IPS-20b (cell line): ENCODE measurements around the gene ARFGAP3.
"Not testable (repeated sequence)": the region's sequence is repeated elsewhere in the genome, so short reads cannot be mapped to it uniquely, and the experiment has no call there.

Source experiments
- H3K27ac ChIP-seq: one replicate; pipeline ENCODE4 v1.5.1; 2013; ENCODE audit warnings: low read length
- H3K27me3 ChIP-seq: 2 replicates; pipeline ENCODE4 v1.6.1; 2013; ENCODE audit warnings: mild to moderate bottlenecking, low read length, inconsistent platforms; ENCODE audit not compliant: insufficient read depth
- H3K36me3 ChIP-seq: 2 replicates; pipeline ENCODE4 v1.6.1; 2013; ENCODE audit warnings: low read depth, mild to moderate bottlenecking, inconsistent platforms, low read length, moderate library complexity; ENCODE audit not compliant: insufficient read depth
- H3K4me1 ChIP-seq: 2 replicates; pipeline ENCODE4 v1.6.1; 2013; ENCODE audit warnings: mild to moderate bottlenecking, control low read depth, inconsistent platforms, low read length, moderate library complexity; ENCODE audit not compliant: insufficient read depth
- H3K4me3 ChIP-seq: 2 replicates; pipeline ENCODE4 v1.5.1; 2013; ENCODE audit warnings: mild to moderate bottlenecking, low read length, inconsistent platforms
- H3K9ac ChIP-seq: 2 replicates; pipeline ENCODE4 v1.6.1; 2013; ENCODE audit warnings: low read depth, mild to moderate bottlenecking, inconsistent platforms, low read length, moderate library complexity
- H3K9me3 ChIP-seq: 2 replicates; pipeline ENCODE4 v1.6.1; 2013; ENCODE audit warnings: mild to moderate bottlenecking, low read depth, low read length, inconsistent platforms; ENCODE audit not compliant: insufficient read depth

Gene ARFGAP3

DNA sequence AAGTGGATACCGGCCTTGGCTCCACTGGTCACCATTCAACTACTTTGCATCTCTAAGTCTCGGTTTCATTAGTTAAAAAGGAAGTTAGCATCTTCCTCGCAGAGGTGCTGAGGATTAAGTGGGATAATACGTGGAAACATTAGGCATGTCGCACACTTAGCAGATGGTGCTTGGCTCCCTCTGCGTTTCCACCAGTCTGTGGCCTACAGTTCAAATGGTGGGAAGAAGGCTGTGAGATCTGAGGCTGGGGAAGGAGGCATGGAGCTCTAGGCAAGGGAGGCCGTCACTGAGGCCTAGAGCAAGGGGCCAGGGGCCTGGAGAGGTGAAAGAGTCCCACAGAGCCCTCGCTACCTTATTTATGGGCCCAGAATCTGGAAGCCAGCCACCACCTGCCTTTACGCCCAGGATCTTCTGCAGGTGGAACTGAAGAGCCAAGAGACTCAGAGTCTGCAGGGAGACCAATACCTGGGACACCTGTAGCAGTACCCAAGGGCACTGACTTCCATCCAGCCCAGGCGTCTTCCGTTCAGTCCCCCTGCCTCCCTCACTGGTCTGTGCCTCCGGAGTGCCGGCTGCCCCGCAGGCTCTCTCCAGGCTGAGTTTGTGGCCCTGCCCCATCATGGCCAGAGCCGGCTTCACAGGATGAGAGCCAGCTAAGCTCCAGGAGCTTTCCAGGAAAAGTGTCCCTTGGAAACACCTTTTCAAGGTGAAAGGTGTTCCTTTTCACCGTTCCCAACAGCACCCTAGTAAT, 70.3 kb downstream of the ARFGAP3 start:
- Histone ChIP-seq H3K36me3 (no peaks in the 10 kb centered on the region), H3K27me3 (no peaks in the 10 kb centered on the region), H3K9ac (no peak overlapping the region), H3K27ac (no peak overlapping the region), H3K9me3 (no peaks in the 10 kb centered on the region), H3K4me3 (no peak overlapping the region), H3K4me1 (no peaks in the 10 kb centered on the region)

DNA sequence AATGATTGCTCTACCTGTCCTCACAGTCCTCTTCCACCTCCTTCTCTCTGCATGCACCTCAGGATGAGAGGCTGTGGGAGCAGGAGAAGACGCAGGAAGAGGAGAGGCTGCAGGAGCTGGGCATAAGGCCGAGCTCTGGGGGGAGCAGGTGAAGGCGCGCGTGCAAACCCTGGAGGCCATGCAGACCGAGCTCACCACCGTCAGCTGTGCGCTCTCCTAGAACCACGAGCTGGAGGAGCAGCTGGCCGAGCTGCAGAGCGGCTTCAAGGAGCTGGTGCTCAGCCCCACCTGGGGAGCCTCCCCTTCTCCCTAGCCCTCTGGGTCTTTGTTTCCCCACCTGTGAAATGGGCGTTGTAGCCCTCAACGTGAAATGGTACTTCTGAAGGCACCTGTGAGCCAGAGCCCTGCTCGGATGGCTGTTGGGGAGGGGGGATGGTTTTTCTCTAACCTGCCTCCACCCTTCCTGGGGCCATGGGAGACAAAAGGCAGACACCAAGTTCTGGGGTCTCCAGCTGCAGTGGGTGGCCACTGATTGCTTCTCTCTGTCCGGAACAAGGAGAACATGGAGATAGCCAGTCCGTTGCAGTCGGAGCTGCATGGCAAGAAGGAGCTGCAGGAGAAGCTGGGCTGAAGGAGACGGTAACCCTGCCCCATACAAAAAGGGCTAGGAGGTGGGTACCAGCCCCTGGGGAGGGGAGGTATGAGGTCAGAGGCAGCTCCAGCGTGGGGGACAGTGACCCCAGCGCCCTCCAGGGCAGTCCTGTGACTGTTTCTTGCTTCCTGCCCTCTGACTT, 71.2 kb downstream of the ARFGAP3 start:
- H3K27ac ChIP-seq: no peak overlapping the region
- H3K27me3 ChIP-seq: no peaks in the 10 kb centered on the region
- H3K4me1 ChIP-seq: no peaks in the 10 kb centered on the region
- H3K36me3 ChIP-seq: no peaks in the 10 kb centered on the region
- no peaks in the 10 kb centered on the region for H3K9me3 ChIP-seq
- no peak overlapping the region for H3K9ac ChIP-seq
- H3K4me3 ChIP-seq: no peak overlapping the region

- H3K36me3 ChIP-seq, H3K4me3 ChIP-seq, H3K27ac ChIP-seq, H3K9ac ChIP-seq, H3K4me1 ChIP-seq, H3K27me3 ChIP-seq, H3K9me3 ChIP-seq: not testable (repeated sequence)
These were observed 74.8 kb downstream of the ARFGAP3 start for GRCh38 chr22:42782306-42782705.

GRCh38 chr22:42780070-42780540, 77.0 kb downstream of the ARFGAP3 start:
- no peaks in the 10 kb centered on the region for H3K4me1 ChIP-seq
- no peaks in the 10 kb centered on the region for H3K27me3 ChIP-seq
- no peaks in the 10 kb centered on the region for H3K9me3 ChIP-seq
- no peak overlapping the region for H3K4me3 ChIP-seq
- H3K9ac ChIP-seq: no peak overlapping the region
- no peak overlapping the region for H3K27ac ChIP-seq
- no peaks in the 10 kb centered on the region for H3K36me3 ChIP-seq

DNA sequence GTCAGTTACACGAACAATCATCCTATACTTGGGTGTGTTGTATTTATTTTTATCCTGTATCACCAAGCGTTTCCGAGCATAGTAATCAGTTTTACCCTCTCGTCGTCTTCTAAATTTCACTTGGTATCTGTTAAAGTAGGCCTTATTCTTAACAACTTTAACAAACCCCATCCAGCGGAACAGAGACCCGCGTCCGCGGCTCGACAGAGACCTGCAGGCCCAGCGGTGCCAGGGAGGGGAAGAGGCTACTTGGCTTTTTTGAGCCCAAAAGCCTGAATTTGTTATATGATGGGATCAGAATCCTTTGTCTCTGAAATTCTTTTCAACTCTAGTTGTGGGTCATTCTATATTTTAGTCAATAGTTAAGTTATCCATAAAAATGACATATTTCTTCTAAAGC, 79.9 kb downstream of the ARFGAP3 start:
- H3K36me3 ChIP-seq: no peaks in the 10 kb centered on the region
- H3K4me3 ChIP-seq: no peak overlapping the region
- no peaks in the 10 kb centered on the region for H3K27me3 ChIP-seq
- H3K9ac ChIP-seq: no peak overlapping the region
- no peak overlapping the region for H3K27ac ChIP-seq
- no peaks in the 10 kb centered on the region for H3K4me1 ChIP-seq
- no peaks in the 10 kb centered on the region for H3K9me3 ChIP-seq

DNA sequence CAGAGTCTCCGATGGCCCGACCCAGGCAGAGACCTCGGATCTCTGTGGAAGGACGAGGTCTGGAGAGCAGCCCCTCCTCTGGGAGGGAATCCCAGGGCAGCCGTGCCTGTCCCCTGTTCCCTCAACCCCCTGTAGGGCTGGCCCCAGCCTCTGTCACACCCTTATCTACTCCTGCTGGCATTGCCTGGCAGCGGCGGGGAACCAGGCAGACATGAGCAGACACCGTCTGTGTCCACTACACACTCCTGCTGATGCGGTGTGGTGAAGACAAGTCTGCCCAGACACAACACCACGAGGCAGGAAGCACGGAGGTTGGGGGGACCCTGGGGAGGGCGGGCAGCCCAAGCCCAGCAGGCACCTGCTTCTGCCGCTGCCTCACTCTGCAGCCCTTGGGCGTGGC, 83.9 kb downstream of the ARFGAP3 start:
- no peak overlapping the region for H3K4me3 ChIP-seq
- no peaks in the 10 kb centered on the region for H3K36me3 ChIP-seq
- H3K27me3 ChIP-seq: no peaks in the 10 kb centered on the region
- H3K4me1 ChIP-seq: no peaks in the 10 kb centered on the region
- no peak overlapping the region for H3K9ac ChIP-seq
- H3K9me3 ChIP-seq: no peaks in the 10 kb centered on the region
- no peak overlapping the region for H3K27ac ChIP-seq

- H3K9ac ChIP-seq: no peak overlapping the region
- no peaks in the 10 kb centered on the region for H3K9me3 ChIP-seq
- H3K27ac ChIP-seq: no peak overlapping the region
- H3K27me3 ChIP-seq: no peaks in the 10 kb centered on the region
- no peak overlapping the region for H3K4me3 ChIP-seq
- no peaks in the 10 kb centered on the region for H3K4me1 ChIP-seq
- H3K36me3 ChIP-seq: no peaks in the 10 kb centered on the region
These were observed 84.4 kb downstream of the ARFGAP3 start for GRCh38 chr22:42772647-42773046.

DNA sequence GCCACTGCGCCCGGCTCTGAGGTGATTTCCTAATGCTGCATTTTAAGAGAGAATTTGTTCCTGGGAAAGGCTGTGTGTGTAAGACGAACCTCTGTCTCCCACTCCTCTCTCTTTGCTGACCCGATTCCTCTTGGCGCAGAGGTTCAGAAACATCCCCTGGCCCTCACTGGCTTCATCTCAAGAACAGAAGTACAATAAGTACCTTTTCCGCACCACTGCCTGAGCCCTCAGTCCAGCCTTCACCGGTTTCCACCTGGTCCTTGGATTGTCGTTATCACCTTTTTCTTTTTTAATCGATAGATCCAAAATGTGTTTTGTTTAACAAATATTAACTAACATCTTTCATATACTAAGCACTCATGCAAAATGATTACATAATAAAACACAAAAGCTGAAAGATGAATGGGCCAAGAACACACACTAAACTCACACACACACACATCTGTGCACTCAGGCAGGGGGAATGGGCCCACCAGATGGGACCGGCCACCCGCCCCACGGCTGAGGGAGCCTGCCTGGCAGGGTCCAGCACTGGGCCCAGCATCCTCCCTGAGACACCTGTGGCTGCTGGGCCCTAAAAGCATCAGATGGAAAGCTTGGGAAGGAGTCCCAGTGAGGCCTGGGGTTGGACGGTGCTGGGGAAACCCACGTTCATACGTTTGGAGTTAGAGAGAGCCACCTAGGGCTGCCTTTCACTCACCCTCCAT, 86.0 kb downstream of the ARFGAP3 start:
- H3K27me3 ChIP-seq: no peaks in the 10 kb centered on the region
- no peak overlapping the region for H3K27ac ChIP-seq
- H3K9me3 ChIP-seq: no peaks in the 10 kb centered on the region
- no peaks in the 10 kb centered on the region for H3K36me3 ChIP-seq
- H3K9ac ChIP-seq: no peak overlapping the region
- H3K4me1 ChIP-seq: no peaks in the 10 kb centered on the region
- H3K4me3 ChIP-seq: no peak overlapping the region

DNA sequence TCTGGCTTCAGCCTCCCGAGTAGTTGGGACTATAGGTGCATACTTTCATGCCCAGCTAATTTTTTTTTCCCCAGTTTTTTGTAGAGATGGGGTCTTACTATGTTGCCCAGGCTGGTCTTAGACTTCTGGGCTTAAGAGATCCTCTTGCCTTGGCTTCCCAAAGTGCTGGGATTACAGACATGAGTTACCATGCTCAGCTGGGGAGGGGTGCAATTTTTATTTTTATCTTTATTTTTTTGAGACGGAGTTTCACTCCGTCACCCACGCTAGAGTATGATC, 86.7 kb downstream of the ARFGAP3 start:
- no peaks in the 10 kb centered on the region for H3K4me1 ChIP-seq
- no peaks in the 10 kb centered on the region for H3K27me3 ChIP-seq
- H3K36me3 ChIP-seq: no peaks in the 10 kb centered on the region
- no peak overlapping the region for H3K9ac ChIP-seq
- no peaks in the 10 kb centered on the region for H3K9me3 ChIP-seq
- no peak overlapping the region for H3K4me3 ChIP-seq
- no peak overlapping the region for H3K27ac ChIP-seq

- Histone ChIP-seq H3K27ac (no peak overlapping the region), H3K9me3 (no peaks in the 10 kb centered on the region), H3K36me3 (no peaks in the 10 kb centered on the region), H3K4me3 (no peak overlapping the region), H3K27me3 (no peaks in the 10 kb centered on the region), H3K9ac (no peak overlapping the region), H3K4me1 (no peaks in the 10 kb centered on the region)
These were observed 87.3 kb downstream of the ARFGAP3 start for GRCh38 chr22:42769574-42770447.

DNA sequence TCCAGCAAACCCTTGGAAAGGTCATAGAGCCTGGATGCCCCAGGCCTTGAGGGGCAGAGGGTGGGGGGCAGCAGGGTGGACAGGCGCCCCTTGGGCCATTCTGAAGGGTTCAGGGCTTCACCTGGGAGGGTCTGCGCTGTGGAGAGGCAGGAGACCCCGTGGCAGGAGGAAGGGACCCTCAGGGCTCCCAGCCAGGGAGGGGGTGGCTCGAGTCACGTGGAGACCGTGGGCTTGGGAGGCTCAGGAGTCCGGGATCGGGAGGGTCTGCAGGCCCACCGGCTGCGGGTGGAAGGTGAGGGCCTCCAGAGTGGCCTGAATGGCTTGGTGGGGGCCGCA, 87.9 kb downstream of the ARFGAP3 start:
- H3K9ac ChIP-seq: no peak overlapping the region
- no peak overlapping the region for H3K27ac ChIP-seq
- no peaks in the 10 kb centered on the region for H3K9me3 ChIP-seq
- H3K4me3 ChIP-seq: no peak overlapping the region
- H3K4me1 ChIP-seq: no peaks in the 10 kb centered on the region
- no peaks in the 10 kb centered on the region for H3K36me3 ChIP-seq
- no peaks in the 10 kb centered on the region for H3K27me3 ChIP-seq
